Endothelial cell of umbilical vein (primary cell): ENCODE results near the gene KRT81. TPM values are rescaled to one million over a fixed set of nuclear protein-coding genes. Genes with fewer than 3 reads are reported as not detected.

Experiments
- BruUV-seq: library from RNA; stranded (reverse); fragments of 400-500 nt; replicated peaks from 2 replicates; lab custom pipeline; 2021; lab: Mats Ljungman, UMichigan
- CTCF ChIA-PET: fragments of 300-600, 350-600 bp; sonication (Branson Sonifier 250); formaldehyde crosslinking; loops from one replicate; lab custom pipeline; 2021; ENCODE audit warnings: antibody characterized with exemption, inconsistent platforms; lab: Charles Lee
- POLR2A ChIA-PET: fragments of 300-600, 350-600 bp; sonication (Branson Sonifier 250); formaldehyde crosslinking; loops from one replicate; lab custom pipeline; 2021; ENCODE audit warnings: antibody characterized with exemption, inconsistent platforms; lab: Charles Lee
- DNase-seq: peaks from one replicate; pipeline ENCODE4 v3.0.0-alpha.2; 2011; ENCODE audit warnings: low read depth, low spot score
- FAIRE-seq: peaks from 2 replicates; lab custom pipeline; 2011; peaks lifted over from hg19 to GRCh38; lab: Jason Lieb, UNC
- H2AFZ ChIP-seq: 2 replicates; pipeline ENCODE4 v1.6.0; 2012; ENCODE audit warnings: low read depth, low read length, control low read depth, inconsistent platforms
- H3K27ac ChIP-seq: 2 replicates; pipeline ENCODE4 v1.5.1; 2011; ENCODE audit warnings: low read depth, mild to moderate bottlenecking, control low read depth, low read length, moderate library complexity; ENCODE audit not compliant: insufficient read depth
- H3K27me3 ChIP-seq, 2 experiments: 2 replicates each; pipeline versions ENCODE4 v1.6.0 to v1.6.1; 2011; ENCODE audit warnings: low read length in 2 of 2, mixed read lengths in 1 of 2; ENCODE audit not compliant: control insufficient read depth in 2 of 2, insufficient read depth in 2 of 2
- H3K36me3 ChIP-seq, 2 experiments: 2 replicates in 1 of 2; 3 replicates in 1 of 2; pipeline ENCODE4 v1.5.1; 2011; ENCODE audit warnings: low read length in 2 of 2, mild to moderate bottlenecking in 1 of 2, moderate library complexity in 1 of 2; ENCODE audit not compliant: control insufficient read depth in 2 of 2, insufficient read depth in 2 of 2; ENCODE audit errors: extremely low read depth in 1 of 2
- H3K4me1 ChIP-seq: 3 replicates; pipeline ENCODE4 v1.5.1; 2011; ENCODE audit warnings: mild to moderate bottlenecking, low read length; ENCODE audit not compliant: control insufficient read depth, insufficient read depth; ENCODE audit errors: extremely low read depth
- H3K4me2 ChIP-seq: 2 replicates; pipeline ENCODE4 v1.6.1; 2011; ENCODE audit warnings: low read length, control low read depth, mixed read lengths; ENCODE audit not compliant: insufficient read depth
- H3K4me3 ChIP-seq, 3 experiments: fragments of 200-600 bp in 1 of 3; sonication (generic), shearing (Covaris generic) in 1 of 3; replicated peaks in 1 of 3; 2 replicates each; pipeline ENCODE4 v1.5.1; 2011 to 2016; ENCODE audit warnings: control low read depth in 3 of 3, low read length in 3 of 3, mild to moderate bottlenecking in 2 of 3, inconsistent platforms in 1 of 3, low read depth in 1 of 3, moderate library complexity in 1 of 3; ENCODE audit not compliant: insufficient read depth in 1 of 3
- H3K79me2 ChIP-seq: 2 replicates; pipeline ENCODE4 v1.6.0; 2012; ENCODE audit warnings: low read length, inconsistent platforms; ENCODE audit not compliant: control insufficient read depth, insufficient read depth
- H3K9ac ChIP-seq: replicated peaks from 2 replicates; pipeline ENCODE3; 2011; ENCODE audit warnings: low read length, control low read depth; ENCODE audit not compliant: insufficient read depth; ENCODE audit errors: extremely low read depth
- H3K9me1 ChIP-seq: replicated peaks from 3 replicates; pipeline ENCODE4 v1.6.0; 2011; ENCODE audit warnings: mild to moderate bottlenecking, low read length; ENCODE audit not compliant: control insufficient read depth, insufficient read depth; ENCODE audit errors: extremely low read depth
- H3K9me3 ChIP-seq: replicated peaks from 2 replicates; pipeline ENCODE4 v1.5.1; 2012; ENCODE audit warnings: low read length, inconsistent platforms; ENCODE audit not compliant: control insufficient read depth, insufficient read depth
- H4K20me1 ChIP-seq: replicated peaks from 2 replicates; pipeline ENCODE3; 2011; ENCODE audit warnings: mild to moderate bottlenecking, low read length; ENCODE audit not compliant: control insufficient read depth, insufficient read depth; ENCODE audit errors: extremely low read depth
- EZH2 ChIP-seq: IDR thresholded peaks from 2 replicates; pipeline ENCODE4 v1.6.1; 2012; ENCODE audit warnings: borderline replicate concordance, low read depth, mild to moderate bottlenecking, moderate library complexity, low read length, inconsistent platforms; ENCODE audit not compliant: severe bottlenecking
- FOS ChIP-seq: IDR thresholded peaks from 2 replicates; pipeline ENCODE4 v1.6.1; 2011; ENCODE audit warnings: mild to moderate bottlenecking, low read length, moderate library complexity, borderline replicate concordance; ENCODE audit not compliant: insufficient read depth
- GATA2 ChIP-seq: IDR thresholded peaks from 2 replicates; pipeline ENCODE4 v1.7.0; 2011; ENCODE audit warnings: low read depth, mild to moderate bottlenecking, moderate library complexity, mixed read lengths, low read length; ENCODE audit not compliant: insufficient read length, insufficient read depth
- JUN ChIP-seq: IDR thresholded peaks from 2 replicates; pipeline ENCODE4 v1.6.1; 2011; ENCODE audit warnings: borderline replicate concordance, low read depth; ENCODE audit not compliant: insufficient read length, insufficient read depth
- MYC ChIP-seq: IDR thresholded peaks from one replicate; pipeline ENCODE4 v1.6.1; 2011; ENCODE audit warnings: mild to moderate bottlenecking, low read depth, low read length
- POLR2A ChIP-seq: IDR thresholded peaks from 2 replicates; pipeline ENCODE4 v1.6.1; 2012; ENCODE audit warnings: low read depth, mild to moderate bottlenecking, control low read depth, low read length
- POLR2AphosphoS5 ChIP-seq: IDR thresholded peaks from 2 replicates; pipeline ENCODE4 v1.6.1; 2012; ENCODE audit warnings: low read depth, mild to moderate bottlenecking, control low read depth, low read length, moderate library complexity; ENCODE audit not compliant: insufficient read depth
- dilution Hi-C: fragments of 300-500 bp; cut with MboI; formaldehyde crosslinking; loops from one replicate; pipeline ENCODE4 v1.15.0; 2019; ENCODE audit warnings: low sequenced_read_pairs; ENCODE audit not compliant: extremely low pct_ligation_motif_present
- intact Hi-C: fragments of 100-400 bp; cut with micrococcal nuclease; formaldehyde crosslinking; loops from one replicate; pipeline ENCODE4 v1.10.0; 2022
- polyA plus RNA-seq, 4 experiments: library from polyadenylated mRNA; depleted of rRNA in 3 of 4; stranded (reverse) in 3 of 4; unstranded in 1 of 4; fragments of >200 nt; gene quantifications; 2 replicates each; pipeline versions ENCODE4 v1.2.1 to v1.2.3, GENCODE V29; 2011 to 2012; ENCODE audit warnings: missing spikeins in 1 of 4
- total RNA-seq: library from RNA; stranded (reverse); gene quantifications from 2 replicates; pipeline ENCODE4 v1.2.3, GENCODE V29; 2021
- TF ChIP-seq, protein P1 (sequence below): IDR thresholded peaks from 2 replicates; pipeline ENCODE4 v1.6.1; 2011; ENCODE audit not compliant: insufficient read depth, insufficient read length
- TF ChIP-seq, protein P2 (sequence below), 2 donors: IDR thresholded peaks; 1 replicate in 1 of 2; 2 replicates in 1 of 2; pipeline ENCODE4 v1.5.1; 2011; ENCODE audit warnings: low read length in 2 of 2, mild to moderate bottlenecking in 2 of 2, moderate library complexity in 2 of 2, control low read depth in 1 of 2, inconsistent platforms in 1 of 2, low read depth in 1 of 2; ENCODE audit not compliant: insufficient read depth in 1 of 2; ENCODE audit errors: extremely low read depth in 1 of 2

Gene KRT81
- total and polyA plus RNA-seq, 2 donors (not counting 3 experiments of a cell fraction or from before 2014, with no cell fraction given), result not detected

DNA sequence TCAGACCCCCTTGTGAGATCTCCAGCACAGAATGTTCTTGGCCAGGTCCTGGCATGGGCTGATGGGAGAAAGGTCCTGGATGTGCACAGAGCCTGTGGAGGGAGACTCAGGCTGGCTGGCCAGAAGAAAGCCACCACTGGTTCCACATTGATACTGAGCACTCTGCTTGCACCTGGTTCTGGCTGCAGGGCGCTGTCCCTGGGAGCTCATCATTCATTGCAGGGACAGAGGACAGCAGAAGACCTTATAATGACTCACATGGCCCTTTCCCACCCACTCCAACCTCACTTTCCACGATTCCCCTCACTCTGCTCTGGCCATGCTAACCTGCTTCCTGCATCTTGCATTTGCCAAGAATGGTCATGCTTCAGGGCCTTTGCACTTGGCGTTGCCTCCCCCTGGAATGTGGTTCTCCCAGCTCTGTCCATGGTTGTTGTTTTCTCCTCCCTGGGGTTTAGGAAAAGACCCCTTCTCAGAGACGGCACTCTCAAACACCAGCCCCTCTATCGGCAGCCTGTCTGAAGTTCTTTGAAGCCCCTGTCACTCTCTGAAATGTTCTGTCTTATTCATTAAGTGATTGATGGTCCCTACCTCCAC, 48.0 kb downstream of the KRT81 start:
- BruUV-seq, result no TSS peak

More for the DNA sequence above, 48.0 kb downstream of the KRT81 start:
- no peaks in the 10 kb centered on the region for H3K27me3 ChIP-seq
- no peaks in the 10 kb centered on the region for H3K9me1 ChIP-seq
- no peaks in the 10 kb centered on the region for H3K79me2 ChIP-seq
- no peak overlapping the region for H3K4me3 ChIP-seq
- H4K20me1 ChIP-seq, result no peaks in the 10 kb centered on the region
- H3K4me1 ChIP-seq, result peaks cover 23% of the 10 kb centered on the region
- peak; percentile 40 for DNase-seq
- ChIA-PET POLR2A (no interaction called here), CTCF (interaction anchor here (0.8 to 2.2 kb wide), 12 partner anchors 10 to 218 kb away, joined by 3 to 10 read pairs (median 4); partner anchors contain the start of gene KRT7)
- H3K9me3 ChIP-seq, result no peaks in the 10 kb centered on the region
- H3K27ac ChIP-seq, result peak overlapping the region; percentile 61
- dilution Hi-C loops (no loop called here), intact Hi-C loops (no loop called here)
- no peak overlapping the region for H3K9ac ChIP-seq
- no peak for TF ChIP-seq POLR2A
- TF ChIP-seq GATA2, result no peak
- TF ChIP-seq, protein P1, sequence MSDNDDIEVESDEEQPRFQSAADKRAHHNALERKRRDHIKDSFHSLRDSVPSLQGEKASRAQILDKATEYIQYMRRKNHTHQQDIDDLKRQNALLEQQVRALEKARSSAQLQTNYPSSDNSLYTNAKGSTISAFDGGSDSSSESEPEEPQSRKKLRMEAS, result no peak
- no peak for TF ChIP-seq MYC
- TF ChIP-seq FOS, result no peak
- no peak for TF ChIP-seq POLR2AphosphoS5
- TF ChIP-seq JUN, result no peak
- TF ChIP-seq, protein P2, sequence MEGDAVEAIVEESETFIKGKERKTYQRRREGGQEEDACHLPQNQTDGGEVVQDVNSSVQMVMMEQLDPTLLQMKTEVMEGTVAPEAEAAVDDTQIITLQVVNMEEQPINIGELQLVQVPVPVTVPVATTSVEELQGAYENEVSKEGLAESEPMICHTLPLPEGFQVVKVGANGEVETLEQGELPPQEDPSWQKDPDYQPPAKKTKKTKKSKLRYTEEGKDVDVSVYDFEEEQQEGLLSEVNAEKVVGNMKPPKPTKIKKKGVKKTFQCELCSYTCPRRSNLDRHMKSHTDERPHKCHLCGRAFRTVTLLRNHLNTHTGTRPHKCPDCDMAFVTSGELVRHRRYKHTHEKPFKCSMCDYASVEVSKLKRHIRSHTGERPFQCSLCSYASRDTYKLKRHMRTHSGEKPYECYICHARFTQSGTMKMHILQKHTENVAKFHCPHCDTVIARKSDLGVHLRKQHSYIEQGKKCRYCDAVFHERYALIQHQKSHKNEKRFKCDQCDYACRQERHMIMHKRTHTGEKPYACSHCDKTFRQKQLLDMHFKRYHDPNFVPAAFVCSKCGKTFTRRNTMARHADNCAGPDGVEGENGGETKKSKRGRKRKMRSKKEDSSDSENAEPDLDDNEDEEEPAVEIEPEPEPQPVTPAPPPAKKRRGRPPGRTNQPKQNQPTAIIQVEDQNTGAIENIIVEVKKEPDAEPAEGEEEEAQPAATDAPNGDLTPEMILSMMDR (IDR thresholded peaks at IDR 0.05; ENCODE audit: extremely low read depth in 1 of 2, insufficient read depth in 1 of 2, low read depth in 1 of 2, low read length in 2 of 2), result no peak
- no peak for TF ChIP-seq EZH2
- no peak overlapping the region for H2AFZ ChIP-seq
- peaks cover 0 to 5% of the 10 kb centered on the region in 2 experiments for H3K36me3 ChIP-seq
- FAIRE-seq, result peak; percentile 40
- H3K4me2 ChIP-seq, result no peak overlapping the region
